HG03520 (cell line): ENCODE measurements around the gene NCOA4.
"Not testable (repeated sequence)": the region's sequence is repeated elsewhere in the genome, so short reads cannot be mapped to it uniquely, and the experiment has no call there.

Source experiments
- ATAC-seq: cut with Tn5 transposase; IDR thresholded peaks from one replicate; pipeline ENCODE4 v1.9.1; 2021; ENCODE audit warnings: mild to moderate bottlenecking, moderate library complexity; ENCODE audit not compliant: unreplicated experiment

NCOA4 gene

GRCh38 chr10:45997994-45998763, 32.2 kb downstream of the NCOA4 start:
- ATAC-seq: no peak

- no peak for ATAC-seq
Observed at GRCh38 chr10:45997557-45997956, 32.9 kb downstream of the NCOA4 start.

- not testable (repeated sequence) for ATAC-seq
Observed at GRCh38 chr10:45985590-45985989, 44.8 kb downstream of the NCOA4 start.

GRCh38 chr10:45984473-45984872, 46.0 kb downstream of the NCOA4 start:
- ATAC-seq: not testable (repeated sequence)

- not testable (repeated sequence) for ATAC-seq
Observed at GRCh38 chr10:45983538-45984186, 46.8 kb downstream of the NCOA4 start.

GRCh38 chr10:45981367-45981766, 49.1 kb downstream of the NCOA4 start:
- not testable (repeated sequence) for ATAC-seq

- peak; percentile 68 for ATAC-seq
Observed at GRCh38 chr10:45978554-45978953, 51.9 kb downstream of the NCOA4 start.

- not testable (repeated sequence) for ATAC-seq
Observed at GRCh38 chr10:45974041-45974440, 56.4 kb downstream of the NCOA4 start.

GRCh38 chr10:45972813-45973169, 57.6 kb downstream of the NCOA4 start:
- ATAC-seq: peak; percentile 11

GRCh38 chr10:45972106-45972812, 58.2 kb downstream of the NCOA4 start, which contains the start of gene TIMM23:
TSS of gene TIMM23 (plus strand) at chr10:45972489. CDS start at chr10:45972625, 136 bp downstream.
- peak; percentile 67 for ATAC-seq

- peak; percentile 29 for ATAC-seq
Observed at GRCh38 chr10:45971742-45972105, 58.7 kb downstream of the NCOA4 start.

GRCh38 chr10:45971019-45971418, 59.4 kb downstream of the NCOA4 start:
- not testable (repeated sequence) for ATAC-seq

GRCh38 chr10:45962686-45963452, 67.6 kb downstream of the NCOA4 start:
- ATAC-seq: not testable (repeated sequence)

GRCh38 chr10:45957928-45958327, 72.5 kb downstream of the NCOA4 start:
- ATAC-seq: not testable (repeated sequence)

GRCh38 chr10:45956634-45957033, 73.8 kb downstream of the NCOA4 start:
- ATAC-seq: not testable (repeated sequence)
